Measurements from ENCODE around the gene ASTN1.
"Not testable (repeated sequence)": the region's sequence is repeated elsewhere in the genome, so short reads cannot be mapped to it uniquely, and the experiment has no call there.

DNA sequence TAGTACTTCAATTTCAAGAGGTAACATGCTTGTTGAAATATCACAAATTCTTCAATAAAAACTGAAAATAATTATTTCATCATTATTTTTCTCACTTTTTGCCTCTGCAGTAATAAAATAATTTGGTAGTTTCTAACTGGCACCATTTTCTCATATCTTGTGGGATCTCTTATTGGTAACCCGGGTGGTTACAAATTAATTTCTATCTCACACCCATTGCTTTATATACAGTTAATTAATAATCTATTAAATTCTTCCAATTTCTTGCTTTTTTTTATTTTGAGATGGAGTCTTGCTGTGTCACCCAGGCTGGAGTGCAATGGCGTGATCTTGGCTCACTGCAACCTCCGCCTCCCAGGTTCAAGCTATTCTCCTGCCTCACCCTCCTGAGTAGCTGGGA is 89.7 kb downstream of the ASTN1 start:
- TF ChIP-seq CEBPB (tag; IDR thresholded peaks at IDR 0.05); CTCF (IDR thresholded peaks at IDR 0.05 in 2 of 3, conservative IDR thresholded peaks at IDR 0.05 in 1 of 3; ENCODE audit: insufficient read depth in 2 of 3, low read depth in 1 of 3, low read length in 3 of 3); DDX20 (tag; IDR thresholded peaks at IDR 0.05; ENCODE audit: low read depth); KLF16 (IDR thresholded peaks at IDR 0.05); ELK1 (CRISPR knock-in tag; IDR thresholded peaks at IDR 0.05); ETS2 (tag; IDR thresholded peaks at IDR 0.05; ENCODE audit: borderline replicate concordance, poor library complexity, severe bottlenecking): not testable (repeated sequence)
- TF ChIP-seq, protein P1, sequence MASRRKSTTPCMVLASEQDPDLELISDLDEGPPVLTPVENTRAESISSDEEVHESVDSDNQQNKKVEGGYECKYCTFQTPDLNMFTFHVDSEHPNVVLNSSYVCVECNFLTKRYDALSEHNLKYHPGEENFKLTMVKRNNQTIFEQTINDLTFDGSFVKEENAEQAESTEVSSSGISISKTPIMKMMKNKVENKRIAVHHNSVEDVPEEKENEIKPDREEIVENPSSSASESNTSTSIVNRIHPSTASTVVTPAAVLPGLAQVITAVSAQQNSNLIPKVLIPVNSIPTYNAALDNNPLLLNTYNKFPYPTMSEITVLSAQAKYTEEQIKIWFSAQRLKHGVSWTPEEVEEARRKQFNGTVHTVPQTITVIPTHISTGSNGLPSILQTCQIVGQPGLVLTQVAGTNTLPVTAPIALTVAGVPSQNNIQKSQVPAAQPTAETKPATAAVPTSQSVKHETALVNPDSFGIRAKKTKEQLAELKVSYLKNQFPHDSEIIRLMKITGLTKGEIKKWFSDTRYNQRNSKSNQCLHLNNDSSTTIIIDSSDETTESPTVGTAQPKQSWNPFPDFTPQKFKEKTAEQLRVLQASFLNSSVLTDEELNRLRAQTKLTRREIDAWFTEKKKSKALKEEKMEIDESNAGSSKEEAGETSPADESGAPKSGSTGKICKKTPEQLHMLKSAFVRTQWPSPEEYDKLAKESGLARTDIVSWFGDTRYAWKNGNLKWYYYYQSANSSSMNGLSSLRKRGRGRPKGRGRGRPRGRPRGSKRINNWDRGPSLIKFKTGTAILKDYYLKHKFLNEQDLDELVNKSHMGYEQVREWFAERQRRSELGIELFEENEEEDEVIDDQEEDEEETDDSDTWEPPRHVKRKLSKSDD (conservative IDR thresholded peaks at IDR 0.05; ENCODE audit: low read length): not testable (repeated sequence)

Measured in K562 (cell line).